Gastroesophageal sphincter (tissue), 4 donors: ENCODE measurements around the gene RTF1. TPM values are rescaled to one million over a fixed set of nuclear protein-coding genes. Genes with fewer than 3 reads are reported as not detected.
"Not testable (repeated sequence)": the region's sequence is repeated elsewhere in the genome, so short reads cannot be mapped to it uniquely, and the experiment has no call there.

ENCODE experiments used
- ATAC-seq: fragments of 150-250 bp; one replicate; pipeline ENCODE4 v1.9.1; 2016; ENCODE audit warnings: mild to moderate bottlenecking, moderate library complexity
- H3K27ac ChIP-seq, 4 donors: fragments of 200-600 bp; sonication (generic) in 3 of 4; 1 replicate in 3 of 4; 2 replicates in 1 of 4; pipeline ENCODE4 v1.5.1; 2016 to 2019
- H3K27me3 ChIP-seq: fragments of 200-600 bp; sonication (generic); one replicate; pipeline ENCODE4 v1.5.1; 2019
- H3K36me3 ChIP-seq, 2 donors: fragments of 200-600 bp; sonication (generic); one replicate each; pipeline ENCODE4 v1.5.1; 2019; ENCODE audit warnings: control low read depth in 1 of 2
- H3K4me1 ChIP-seq, 3 donors: fragments of 200-600 bp; sonication (generic); 1 replicate in 2 of 3; 2 replicates in 1 of 3; pipeline ENCODE4 v1.5.1; 2016 to 2019; ENCODE audit warnings: control low read depth in 2 of 3
- H3K4me3 ChIP-seq, 2 donors: fragments of 200-600 bp; sonication (generic); one replicate each; pipeline ENCODE4 v1.5.1; 2019; ENCODE audit warnings: mild to moderate bottlenecking in 1 of 2, moderate library complexity in 1 of 2
- H3K9me3 ChIP-seq, 3 donors: fragments of 200-600 bp; sonication (generic); one replicate each; pipeline ENCODE4 v1.5.1; 2017 to 2019; ENCODE audit warnings: control low read depth in 2 of 3
- EP300 ChIP-seq: sonication (generic); formaldehyde crosslinking; IDR thresholded peaks from one replicate; pipeline ENCODE4 v1.6.1; 2017; ENCODE audit warnings: antibody characterized with exemption, mild to moderate bottlenecking
- POLR2A ChIP-seq, 2 donors: fragments of 450-650 bp; IDR thresholded peaks; one replicate each; pipeline ENCODE4 v1.6.1; 2017; ENCODE audit warnings: antibody characterized with exemption in 2 of 2, mild to moderate bottlenecking in 2 of 2, moderate library complexity in 1 of 2
- POLR2AphosphoS5 ChIP-seq: sonication (generic); formaldehyde crosslinking; IDR thresholded peaks from one replicate; pipeline ENCODE4 v1.6.1; 2017; ENCODE audit warnings: antibody characterized with exemption
- WGBS, 2 donors: methylation state at CpG; one replicate each; pipeline ENCODE4 v1.1.5; 2018; ENCODE audit warnings: low coverage in 1 of 2; 5-methylcytosine and 5-hydroxymethylcytosine counted together
- total RNA-seq, 4 donors: library from RNA; depleted of rRNA; stranded (reverse); fragments of >200 nt; gene quantifications; one replicate each; pipeline ENCODE4 v1.1.0, GENCODE V29; 2016
- TF ChIP-seq, protein P1 (sequence below), 4 experiments: fragments of 200-600 bp in 2 of 4; fragments of 450-650 bp in 2 of 4; sonication (generic) in 1 of 4; IDR thresholded peaks; one replicate each; pipeline ENCODE4 v1.5.1; 2017 to 2019; ENCODE audit warnings: antibody characterized with exemption in 4 of 4, mild to moderate bottlenecking in 2 of 4, moderate library complexity in 2 of 4

Gene RTF1
- total RNA-seq, 4 donors from 2014 or later, result 31.9 to 53.2 (median 34.8) TPM

DNA sequence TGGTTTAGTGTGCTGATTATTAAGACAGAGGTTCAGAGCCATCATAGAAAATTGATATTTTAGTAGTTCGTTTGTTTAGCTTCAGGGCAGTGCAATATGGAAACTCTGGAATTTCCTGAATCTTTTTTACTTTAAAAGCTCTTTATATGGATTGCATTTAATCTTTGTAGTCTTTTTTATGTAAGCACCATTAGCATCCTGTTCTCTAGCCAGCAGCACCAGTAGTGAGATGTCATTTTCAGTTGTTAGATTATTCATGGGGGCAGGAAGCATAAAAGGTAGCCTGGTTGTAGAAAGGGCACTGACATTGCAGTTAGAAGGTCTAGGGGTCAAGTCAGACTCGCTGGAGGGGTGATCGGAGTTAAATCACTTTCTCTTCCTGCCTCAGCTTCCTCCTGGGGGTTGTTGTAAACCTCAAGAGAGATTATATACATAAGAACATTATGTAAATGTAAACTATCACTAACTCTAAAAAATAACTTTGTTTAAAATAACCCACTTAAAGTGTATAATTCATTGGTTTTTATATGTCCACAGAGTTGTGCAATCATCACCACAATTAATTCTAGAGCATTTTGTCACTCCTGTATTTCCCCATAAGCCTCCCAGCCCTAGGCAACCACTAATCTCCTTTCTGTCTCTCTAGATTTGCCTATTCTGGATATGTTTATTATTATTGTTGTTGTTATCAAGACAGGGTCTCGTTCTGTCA, 45.3 kb downstream of the RTF1 start:
- Histone ChIP-seq H3K27ac (no peak overlapping the region), H3K4me1 (no peaks in the 10 kb centered on the region), H3K4me3 (no peak overlapping the region), H3K9me3 (no peaks in the 10 kb centered on the region), H3K36me3 (peaks cover 0 to 82% of the 10 kb centered on the region in 2 donors), H3K27me3 (no peaks in the 10 kb centered on the region)
- TF ChIP-seq EP300 (no peak), POLR2AphosphoS5 (no peak), POLR2A (IDR thresholded peaks at IDR 0.05) (no peak)
- TF ChIP-seq, protein P1, sequence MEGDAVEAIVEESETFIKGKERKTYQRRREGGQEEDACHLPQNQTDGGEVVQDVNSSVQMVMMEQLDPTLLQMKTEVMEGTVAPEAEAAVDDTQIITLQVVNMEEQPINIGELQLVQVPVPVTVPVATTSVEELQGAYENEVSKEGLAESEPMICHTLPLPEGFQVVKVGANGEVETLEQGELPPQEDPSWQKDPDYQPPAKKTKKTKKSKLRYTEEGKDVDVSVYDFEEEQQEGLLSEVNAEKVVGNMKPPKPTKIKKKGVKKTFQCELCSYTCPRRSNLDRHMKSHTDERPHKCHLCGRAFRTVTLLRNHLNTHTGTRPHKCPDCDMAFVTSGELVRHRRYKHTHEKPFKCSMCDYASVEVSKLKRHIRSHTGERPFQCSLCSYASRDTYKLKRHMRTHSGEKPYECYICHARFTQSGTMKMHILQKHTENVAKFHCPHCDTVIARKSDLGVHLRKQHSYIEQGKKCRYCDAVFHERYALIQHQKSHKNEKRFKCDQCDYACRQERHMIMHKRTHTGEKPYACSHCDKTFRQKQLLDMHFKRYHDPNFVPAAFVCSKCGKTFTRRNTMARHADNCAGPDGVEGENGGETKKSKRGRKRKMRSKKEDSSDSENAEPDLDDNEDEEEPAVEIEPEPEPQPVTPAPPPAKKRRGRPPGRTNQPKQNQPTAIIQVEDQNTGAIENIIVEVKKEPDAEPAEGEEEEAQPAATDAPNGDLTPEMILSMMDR (IDR thresholded peaks at IDR 0.05), result no peak
- no peak for ATAC-seq
- 58 to 69% methylated on average over 3 to 4 of the region's 4 CpGs for WGBS, 2 donors

DNA sequence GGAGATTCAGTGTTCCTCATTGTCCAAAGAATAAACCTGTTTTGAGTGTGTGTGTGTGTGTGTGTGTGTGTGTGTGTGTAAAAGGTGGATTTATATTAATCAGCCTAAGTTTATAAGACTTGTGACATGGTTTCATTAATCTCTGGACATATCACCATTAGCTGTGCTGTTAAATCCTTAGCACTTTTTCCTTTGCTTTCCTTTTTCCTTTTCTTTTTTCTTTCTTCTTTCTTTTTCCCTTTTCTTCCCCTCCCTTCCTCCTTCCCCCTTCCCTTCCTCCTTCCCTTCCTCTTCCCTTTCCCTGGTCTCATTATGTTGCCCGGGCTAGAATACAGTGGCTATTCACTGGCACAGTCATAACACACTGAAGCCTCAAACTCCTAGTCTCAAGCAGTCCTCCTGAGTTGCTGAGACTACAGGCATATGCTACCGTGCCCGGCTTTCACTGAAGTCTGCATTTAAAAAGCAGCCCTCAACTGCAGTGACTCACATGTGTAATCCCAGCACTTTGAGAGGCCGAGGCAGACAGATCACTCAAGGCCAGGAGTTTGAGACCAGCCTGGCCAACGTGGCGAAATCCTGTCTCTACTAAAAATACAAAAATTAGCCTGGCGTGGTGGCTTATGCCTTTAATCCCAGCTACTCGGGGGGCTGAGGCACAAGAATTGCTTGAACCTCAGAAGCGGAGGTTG, 48.1 kb downstream of the RTF1 start:
- no peaks in the 10 kb centered on the region for H3K4me1 ChIP-seq
- no peak overlapping the region for H3K4me3 ChIP-seq
- 69 to 77% methylated on average over 3 to 5 of the region's 9 CpGs for WGBS, 2 donors
- no peak overlapping the region for H3K27ac ChIP-seq
- ATAC-seq, result no peak
- no peaks in the 10 kb centered on the region for H3K27me3 ChIP-seq
- peaks cover 0 to 89% of the 10 kb centered on the region in 2 donors for H3K36me3 ChIP-seq
- H3K9me3 ChIP-seq, result no peaks in the 10 kb centered on the region
- TF ChIP-seq, protein P1 (IDR thresholded peaks at IDR 0.05), result no peak
- TF ChIP-seq EP300, result no peak
- TF ChIP-seq POLR2A (IDR thresholded peaks at IDR 0.05), result no peak
- no peak for TF ChIP-seq POLR2AphosphoS5

DNA sequence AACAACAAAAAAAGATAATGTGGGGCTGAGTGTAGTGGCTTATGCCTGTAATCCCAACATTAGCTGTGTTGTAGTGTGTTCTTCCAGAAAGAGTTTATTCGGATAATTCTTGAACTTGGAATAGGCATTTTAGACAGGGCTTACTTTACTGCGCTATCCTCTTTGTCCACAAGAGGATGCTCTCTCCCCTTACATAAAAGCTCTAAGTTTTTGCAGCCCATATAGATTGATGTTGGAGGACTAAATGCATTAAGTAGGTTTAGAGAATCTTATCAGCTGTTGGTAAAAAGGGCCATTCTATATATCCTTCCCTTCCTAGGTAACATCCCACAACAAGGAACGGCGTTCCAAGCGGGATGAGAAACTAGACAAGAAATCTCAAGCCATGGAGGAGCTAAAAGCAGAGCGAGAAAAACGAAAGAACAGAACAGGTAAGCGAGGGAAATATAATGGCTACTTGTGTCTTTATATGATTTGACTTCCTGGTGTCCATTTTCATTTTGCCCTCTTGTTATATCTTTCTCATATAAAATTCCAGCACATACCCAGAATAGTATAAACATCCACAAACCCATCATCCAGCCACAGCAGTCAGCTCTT, 49.0 kb downstream of the RTF1 start:
- no peak for ATAC-seq
- WGBS, 2 donors, result 71 to 86% methylated on average over 8 of the region's 8 CpGs
- no peak overlapping the region for H3K27ac ChIP-seq
- no peaks in the 10 kb centered on the region for H3K4me1 ChIP-seq
- H3K27me3 ChIP-seq, result no peaks in the 10 kb centered on the region
- H3K9me3 ChIP-seq, result no peaks in the 10 kb centered on the region
- H3K36me3 ChIP-seq, result peaks cover 0 to 97% of the 10 kb centered on the region in 2 donors
- TF ChIP-seq, protein P1 (IDR thresholded peaks at IDR 0.05), result peak in 3 of 4 experiments; percentile 42 to 54 (median 43)
- TF ChIP-seq POLR2A (IDR thresholded peaks at IDR 0.05), result no peak
- TF ChIP-seq EP300, result no peak
- no peak overlapping the region for H3K4me3 ChIP-seq

DNA sequence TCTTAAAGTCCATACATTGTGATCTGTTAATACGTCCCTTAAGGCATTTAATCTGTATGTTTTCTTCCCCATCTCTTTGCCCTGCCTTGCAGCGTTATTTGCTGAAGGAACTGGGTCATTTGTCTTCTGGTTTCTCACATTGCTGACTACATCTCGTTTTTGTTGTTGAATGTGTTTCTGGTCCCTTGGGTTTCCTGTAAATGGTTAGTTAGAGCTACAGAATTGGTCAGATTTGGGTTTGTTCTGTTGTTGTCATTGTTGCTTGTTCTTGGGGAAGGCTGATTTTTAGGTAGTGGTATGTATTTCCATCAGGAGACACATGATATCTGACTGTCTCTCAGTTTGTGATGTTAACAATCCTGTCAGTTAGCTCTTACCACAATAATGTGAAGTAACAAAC, 49.8 kb downstream of the RTF1 start:
- H3K9me3 ChIP-seq, result no peaks in the 10 kb centered on the region
- no peaks in the 10 kb centered on the region for H3K27me3 ChIP-seq
- no peaks in the 10 kb centered on the region for H3K4me1 ChIP-seq
- 70 to 80% methylated on average over 3 of the region's 3 CpGs for WGBS, 2 donors
- no peak overlapping the region for H3K27ac ChIP-seq
- no peak overlapping the region for H3K4me3 ChIP-seq
- ATAC-seq, result no peak
- TF ChIP-seq EP300 (no peak), POLR2AphosphoS5 (no peak), POLR2A (IDR thresholded peaks at IDR 0.05) (no peak)
- TF ChIP-seq, protein P1 (IDR thresholded peaks at IDR 0.05), result no peak
- H3K36me3 ChIP-seq, result peaks cover 0 to 98% of the 10 kb centered on the region in 2 donors

DNA sequence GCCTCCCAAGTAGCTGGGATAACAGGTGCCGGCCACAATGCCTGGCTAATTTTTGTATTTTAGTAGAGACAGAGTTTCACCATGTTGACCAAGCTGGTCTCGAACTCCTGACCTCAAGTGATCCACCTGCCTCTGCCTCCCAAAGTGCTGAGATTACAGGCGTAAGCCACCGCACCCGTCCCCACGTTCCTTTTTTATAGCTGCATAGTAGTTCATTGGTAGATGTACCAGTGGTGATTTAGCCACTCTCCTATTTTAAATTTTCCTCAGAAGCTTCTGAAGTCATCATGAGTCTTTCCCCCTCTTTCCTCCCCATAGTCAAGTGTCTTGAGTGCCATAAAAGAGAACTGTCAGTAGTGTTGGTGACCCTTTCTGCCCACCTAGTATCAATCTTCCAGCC, 52.7 kb downstream of the RTF1 start:
- not testable (repeated sequence) for H3K4me3 ChIP-seq, H3K27ac ChIP-seq, H3K4me1 ChIP-seq, H3K27me3 ChIP-seq, ATAC-seq, H3K9me3 ChIP-seq
- H3K36me3 ChIP-seq, result peaks cover 0 to 100% of the 10 kb centered on the region in 2 donors
- WGBS, 2 donors, result 97 to 100% methylated on average over 1 to 6 of the region's 6 CpGs
